ENCODE data around the gene MYO1H.
"Not testable (repeated sequence)": the region's sequence is repeated elsewhere in the genome, so short reads cannot be mapped to it uniquely, and the experiment has no call there.

Gene MYO1H

DNA sequence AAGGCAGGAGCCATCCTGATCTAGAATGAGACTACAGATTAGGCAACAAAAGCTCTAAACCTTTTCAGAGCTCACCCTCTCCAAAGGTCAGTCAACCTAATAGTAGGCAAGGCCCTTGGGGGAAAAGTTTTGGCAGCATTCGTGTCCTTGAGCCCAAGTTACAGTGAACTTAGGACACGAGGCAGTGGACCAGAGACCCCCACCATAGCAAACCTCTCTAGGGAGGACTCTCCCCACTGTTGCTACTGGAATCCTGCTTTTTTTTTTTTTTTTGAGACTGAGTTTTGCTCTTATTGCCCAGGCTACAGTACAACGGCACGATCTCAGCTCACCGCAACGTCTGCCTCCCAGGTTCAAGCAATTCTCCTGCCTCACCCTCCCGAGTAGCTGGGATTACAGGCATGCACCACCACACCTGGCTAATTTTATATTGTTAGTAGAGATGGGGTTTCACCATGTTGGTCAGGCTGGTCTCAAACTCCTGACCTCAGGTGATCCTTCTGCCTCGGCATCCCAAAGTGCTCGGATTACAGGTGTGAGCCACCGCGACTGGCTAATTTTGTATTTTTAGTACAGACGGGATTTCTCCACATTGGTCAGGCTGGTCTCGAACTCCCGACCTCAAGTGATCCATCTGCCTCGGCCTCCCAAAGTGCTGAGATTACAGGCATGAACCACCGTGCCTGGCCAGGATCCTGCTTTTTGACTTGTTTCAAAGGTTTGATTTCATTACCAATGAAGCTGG is 126.0 kb downstream of the MYO1H start:
- DNase-seq, result not testable (repeated sequence)

GRCh38 chr12:109475121-109475520 is 127.4 kb downstream of the MYO1H start:
- DNase-seq, result no peak

GRCh38 chr12:109475993-109476806 is 128.5 kb downstream of the MYO1H start:
- DNase-seq, result no peak

DNA sequence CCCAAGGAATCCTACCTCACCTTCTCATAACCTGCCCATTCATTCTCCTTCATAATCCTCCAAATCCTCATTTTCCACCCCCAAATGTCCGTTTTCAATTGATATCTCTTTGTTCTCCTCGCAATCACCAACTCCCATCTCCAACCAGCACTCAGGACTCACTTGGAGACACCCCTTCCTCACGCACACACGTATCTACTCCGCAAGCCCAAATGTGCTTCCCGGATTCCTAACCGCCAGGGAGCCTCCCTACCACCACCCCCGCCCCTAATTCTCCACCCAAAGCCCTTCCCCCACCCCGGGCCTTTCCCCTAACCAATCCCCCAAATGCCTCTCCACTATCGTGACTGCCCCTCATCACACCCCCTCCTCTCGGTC is 129.1 kb downstream of the MYO1H start:
- DNase-seq, result no peak

DNA sequence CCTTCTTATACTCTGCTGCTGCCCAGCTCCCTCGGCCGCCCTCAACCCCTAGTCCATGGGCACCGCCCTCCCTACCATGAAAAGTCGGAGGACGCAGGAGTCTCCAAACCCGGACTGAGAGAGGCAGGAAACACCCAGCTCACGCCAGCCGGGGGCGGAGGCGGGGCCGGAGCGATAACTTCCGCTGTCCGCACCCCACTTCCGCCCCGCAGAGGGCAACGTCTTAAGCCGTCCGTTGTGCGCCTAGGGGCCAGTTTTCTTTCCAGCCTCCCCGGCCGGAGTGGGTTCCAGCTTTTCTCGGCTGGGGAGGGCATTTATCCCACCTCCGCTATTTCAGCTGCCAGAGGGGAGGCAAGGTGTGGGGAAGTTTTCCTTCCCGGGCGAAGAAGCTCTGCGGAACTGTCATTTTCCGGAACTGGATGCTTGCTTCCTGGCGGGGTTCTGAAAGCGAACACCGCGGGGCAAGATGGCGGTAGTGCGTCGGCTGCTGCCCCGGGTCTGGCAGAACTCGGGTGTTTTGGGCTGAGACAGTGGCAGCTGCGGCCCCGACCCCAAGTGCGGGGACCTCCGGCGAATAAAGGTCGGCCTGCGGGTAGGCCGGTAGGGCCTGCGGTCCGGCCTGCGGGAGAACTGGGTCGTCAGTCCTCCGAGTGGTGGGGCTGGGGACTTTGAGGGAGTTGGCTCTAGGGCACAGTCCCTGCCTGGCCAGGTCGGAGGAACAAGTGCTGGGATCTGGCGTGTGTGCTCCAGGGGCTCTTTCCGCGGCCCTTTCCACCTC is 129.7 kb downstream of the MYO1H start, which contains the start of the genes KCTD10 and UBE3B:
Gene KCTD10, minus strand, starts transcription at position 116 of the 778 bp plus-strand sequence. Its CDS starts 38 bp downstream, at position 78.
Gene UBE3B, plus strand, starts transcription at position 450 of the 778 bp plus-strand sequence. CDS start 5,918 bp downstream, outside the sequence.
- DNase-seq, result peak; percentile 89

GRCh38 chr12:109477963-109478315 is 130.2 kb downstream of the MYO1H start:
- DNase-seq, result no peak

DNA sequence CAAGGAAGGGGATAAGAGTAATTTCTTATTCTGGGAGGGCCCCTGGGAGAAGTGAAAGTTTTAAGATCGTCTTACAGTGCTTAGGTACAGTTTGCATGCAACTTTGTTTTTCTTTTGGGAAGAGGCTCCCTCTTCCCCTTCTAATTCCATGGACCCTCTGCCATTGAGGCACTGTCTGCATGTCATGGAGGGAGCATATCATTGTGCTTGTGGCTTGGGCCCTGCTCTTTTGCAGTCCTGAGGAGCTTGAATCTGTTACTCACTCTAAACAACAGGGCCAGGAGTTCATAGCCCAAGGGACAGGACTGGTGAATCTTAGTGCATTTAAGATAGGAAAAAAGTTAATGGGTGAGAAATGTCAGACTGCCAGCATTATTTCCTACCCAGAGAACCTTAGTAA is 132.1 kb downstream of the MYO1H start:
- no peak for DNase-seq

DNA sequence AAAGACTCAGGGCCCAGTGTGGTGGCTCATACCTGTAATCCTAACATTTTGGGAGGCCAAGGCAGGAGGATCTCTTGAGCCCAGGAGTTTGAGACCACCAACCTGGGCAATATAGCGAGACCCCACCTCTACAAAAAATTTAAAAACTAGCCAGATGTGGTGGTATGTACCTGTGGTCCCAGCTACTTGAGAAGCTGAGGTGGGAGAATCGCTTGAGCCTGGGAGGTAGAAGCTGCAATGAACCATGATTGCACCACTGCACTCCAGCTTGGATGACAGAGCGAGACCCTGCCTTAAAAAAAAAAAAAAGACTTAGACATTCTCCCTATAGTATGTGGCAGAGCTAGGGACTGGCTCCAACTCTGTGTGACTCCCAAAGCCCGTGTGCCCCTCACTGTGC is 132.7 kb downstream of the MYO1H start:
- no peak for DNase-seq

DNA sequence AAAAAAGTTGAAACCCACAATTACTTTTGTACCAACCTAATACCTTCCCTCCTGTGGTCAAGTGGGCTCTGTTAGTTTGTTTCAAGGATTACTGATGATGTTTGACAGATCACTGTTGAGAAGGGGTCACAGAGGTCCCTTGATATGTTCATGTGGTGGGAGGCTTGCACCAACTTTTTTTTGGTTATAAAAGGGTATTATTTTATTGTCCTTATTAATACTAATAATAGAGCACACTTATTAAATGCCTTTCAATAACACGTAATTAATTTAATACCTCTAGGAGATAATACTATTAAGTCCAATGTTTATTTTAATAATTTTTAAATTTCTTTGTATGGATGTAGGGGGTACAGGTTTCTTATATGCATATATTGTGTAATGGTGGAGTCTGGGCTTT is 134.2 kb downstream of the MYO1H start:
- DNase-seq, result no peak

- no peak for DNase-seq
These were observed 134.8 kb downstream of the MYO1H start for GRCh38 chr12:109482491-109482890.

- no peak for DNase-seq
These were observed 135.2 kb downstream of the MYO1H start for GRCh38 chr12:109482894-109483293.

GRCh38 chr12:109483346-109483745 is 135.6 kb downstream of the MYO1H start:
- DNase-seq, result no peak

DNA sequence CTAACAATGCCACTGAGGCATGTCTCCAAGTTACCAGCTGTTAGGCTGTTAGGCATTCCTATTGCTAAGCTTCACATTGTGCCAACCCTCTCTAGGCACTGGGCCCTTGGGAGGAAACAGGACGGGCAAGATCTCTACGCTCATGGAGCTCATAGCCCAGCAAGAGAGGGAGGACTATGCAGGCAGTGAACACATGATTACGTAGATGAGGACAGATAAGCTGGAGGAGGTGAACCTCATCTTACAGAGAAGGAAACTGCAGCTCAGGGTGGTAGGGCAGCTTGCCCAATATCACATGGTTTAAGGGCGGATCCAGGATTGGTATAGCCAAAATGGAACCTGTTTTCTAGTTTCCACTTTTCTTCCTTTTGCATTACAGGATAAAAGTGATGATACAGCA is 137.5 kb downstream of the MYO1H start:
- DNase-seq, result no peak

DNA sequence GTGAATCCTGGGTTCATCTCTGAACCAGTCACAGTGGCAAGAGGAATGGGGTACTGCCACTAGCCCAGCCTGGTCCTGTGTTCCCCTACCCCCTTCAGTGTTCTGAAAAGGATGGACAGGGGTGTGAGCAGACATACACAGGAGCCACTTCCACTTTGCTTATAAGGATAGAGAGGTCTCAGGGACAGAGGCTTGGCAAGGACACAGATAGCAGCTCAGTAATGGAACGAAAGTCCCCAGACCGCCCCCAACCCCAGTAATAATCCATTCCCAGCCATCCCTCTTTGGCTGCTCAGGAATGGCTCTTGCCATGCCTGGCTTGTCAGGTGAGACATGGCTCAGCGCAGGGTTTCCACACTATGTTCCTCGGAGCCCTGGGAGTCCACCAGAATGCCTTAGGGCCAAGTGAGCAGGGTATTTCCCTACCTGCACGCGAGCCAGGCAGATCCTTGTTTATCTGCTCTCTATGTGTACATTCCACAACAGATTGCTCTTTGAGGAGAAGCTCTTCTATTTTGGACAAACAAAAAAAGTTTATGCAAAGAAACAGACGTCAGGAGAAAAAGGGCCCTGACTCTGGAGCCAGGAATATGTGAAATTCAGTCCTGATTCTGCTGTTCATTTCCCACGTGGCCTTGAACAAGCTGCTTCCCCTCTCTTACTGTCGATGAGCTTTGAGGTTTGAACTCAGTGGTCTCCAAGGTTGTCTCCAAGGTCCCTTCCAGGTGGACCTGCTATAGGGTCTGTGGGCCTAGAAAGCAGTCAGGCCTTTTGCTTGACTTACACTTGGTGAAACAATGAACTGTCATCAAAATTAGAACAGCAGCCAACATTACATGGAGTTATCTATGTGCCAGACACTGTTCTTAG is 139.7 kb downstream of the MYO1H start:
- no peak for DNase-seq

DNA sequence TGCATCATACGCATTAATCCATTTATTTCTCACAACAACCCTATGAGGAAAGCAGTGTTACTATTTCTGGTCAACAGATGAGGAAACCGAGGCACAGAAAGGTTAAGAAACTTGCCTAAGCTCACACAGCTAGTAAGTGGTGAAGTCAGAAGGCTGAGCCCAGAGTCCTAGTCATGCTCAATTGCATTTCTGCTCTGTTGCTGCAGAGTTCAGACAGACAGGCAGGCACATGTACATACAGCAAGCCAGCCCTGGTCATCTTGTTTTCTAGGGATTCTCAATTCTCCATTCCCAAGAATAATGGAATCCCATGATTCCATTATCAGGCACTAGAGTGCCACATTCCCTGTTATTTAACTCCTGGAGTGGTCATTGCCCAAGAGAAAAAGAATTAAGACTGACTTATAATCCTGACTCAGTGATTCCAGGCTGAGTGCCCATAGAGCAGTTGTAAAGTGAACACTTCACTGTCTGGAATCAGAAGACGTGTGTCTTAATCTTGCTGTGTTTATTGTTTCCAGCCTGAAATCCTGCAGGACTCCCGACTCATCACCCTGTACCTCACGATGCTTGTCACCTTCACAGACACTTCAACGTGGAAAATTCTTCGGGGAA is 140.5 kb downstream of the MYO1H start:
- no peak for DNase-seq

DNA sequence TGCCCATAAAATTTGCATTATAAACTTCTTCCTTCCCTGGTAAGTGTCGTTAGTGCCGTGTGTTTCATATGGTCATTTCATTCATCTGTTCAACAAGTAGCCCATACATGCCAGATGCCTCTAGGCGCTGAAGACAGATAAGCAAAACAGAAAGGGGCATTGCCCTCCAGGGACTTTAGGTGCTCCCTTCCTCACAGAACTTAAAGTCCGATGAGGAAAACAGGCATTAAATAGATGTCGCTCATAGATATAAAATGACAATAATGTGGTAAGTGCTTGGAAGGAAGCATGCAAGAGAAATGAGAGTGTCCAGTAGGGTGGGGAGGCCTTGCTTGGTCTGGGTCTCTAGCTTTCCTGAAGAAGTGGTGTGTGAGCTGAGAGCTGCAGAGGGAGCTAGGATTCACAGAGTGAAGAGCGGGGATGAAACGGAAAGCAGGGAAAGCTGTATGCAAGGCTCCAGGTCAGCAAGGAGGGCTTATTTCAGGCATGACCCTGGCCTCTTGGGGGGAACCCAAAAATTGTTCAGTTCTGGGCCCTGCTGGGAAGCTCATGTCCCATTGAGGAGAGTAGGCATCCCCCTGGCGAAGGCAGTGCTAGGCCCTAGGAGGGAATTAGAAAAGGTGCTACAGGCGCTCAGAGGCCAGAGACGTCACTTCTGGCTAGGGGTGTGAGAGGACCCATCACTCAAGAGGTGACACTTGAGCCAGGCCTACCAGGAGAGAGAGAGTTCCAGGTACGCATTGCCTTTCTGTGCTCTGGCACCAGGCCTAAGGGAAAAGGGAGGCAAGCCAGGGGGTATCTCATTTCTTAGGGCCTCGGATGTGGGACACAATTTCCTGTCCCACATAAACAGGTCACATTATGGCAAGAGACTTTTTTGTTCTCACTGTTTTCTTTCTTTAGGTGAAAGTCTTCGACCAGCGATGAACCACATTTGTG is 141.6 kb downstream of the MYO1H start:
- DNase-seq, result no peak

- no peak for DNase-seq
These were observed 142.4 kb downstream of the MYO1H start for GRCh38 chr12:109489955-109490565.

- DNase-seq, result no peak
These were observed 144.0 kb downstream of the MYO1H start for GRCh38 chr12:109491671-109492070.

- no peak for DNase-seq
These were observed 144.7 kb downstream of the MYO1H start for GRCh38 chr12:109492371-109492770.

DNA sequence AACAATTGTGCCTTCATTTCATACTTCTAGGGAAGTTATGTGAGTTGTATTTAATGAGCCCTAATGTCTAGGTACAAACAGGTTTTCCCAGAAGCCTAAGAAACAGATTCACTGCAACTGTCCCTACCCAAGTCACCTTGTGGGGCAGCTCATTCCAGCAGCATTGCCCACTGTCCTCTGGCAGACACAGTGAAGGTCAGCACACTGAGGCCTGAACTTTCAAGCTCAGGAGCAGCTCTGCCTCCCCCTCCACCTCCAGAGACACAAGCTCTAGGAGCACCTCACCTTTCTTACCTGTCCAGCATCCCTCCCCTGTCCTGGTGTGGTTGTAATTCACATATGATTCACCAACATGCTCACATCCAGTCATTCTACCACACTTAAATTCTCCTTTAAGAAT is 145.4 kb downstream of the MYO1H start:
- DNase-seq, result no peak
